Stimulated activated CD4-positive, alpha-beta T cell treated with anti-CD3 and anti-CD28 coated beads, Interleukin-4, amount 100 ng/mL, for 24 hours (primary cell): ENCODE measurements around the gene RPL3.
A peak's percentile ranks its signal among the peaks of the same experiment; 100 is the strongest.

ENCODE experiments used
- DNase-seq: peaks from one replicate; pipeline ENCODE4 v3.0.0-alpha.2; 2020

The RPL3 gene

DNA sequence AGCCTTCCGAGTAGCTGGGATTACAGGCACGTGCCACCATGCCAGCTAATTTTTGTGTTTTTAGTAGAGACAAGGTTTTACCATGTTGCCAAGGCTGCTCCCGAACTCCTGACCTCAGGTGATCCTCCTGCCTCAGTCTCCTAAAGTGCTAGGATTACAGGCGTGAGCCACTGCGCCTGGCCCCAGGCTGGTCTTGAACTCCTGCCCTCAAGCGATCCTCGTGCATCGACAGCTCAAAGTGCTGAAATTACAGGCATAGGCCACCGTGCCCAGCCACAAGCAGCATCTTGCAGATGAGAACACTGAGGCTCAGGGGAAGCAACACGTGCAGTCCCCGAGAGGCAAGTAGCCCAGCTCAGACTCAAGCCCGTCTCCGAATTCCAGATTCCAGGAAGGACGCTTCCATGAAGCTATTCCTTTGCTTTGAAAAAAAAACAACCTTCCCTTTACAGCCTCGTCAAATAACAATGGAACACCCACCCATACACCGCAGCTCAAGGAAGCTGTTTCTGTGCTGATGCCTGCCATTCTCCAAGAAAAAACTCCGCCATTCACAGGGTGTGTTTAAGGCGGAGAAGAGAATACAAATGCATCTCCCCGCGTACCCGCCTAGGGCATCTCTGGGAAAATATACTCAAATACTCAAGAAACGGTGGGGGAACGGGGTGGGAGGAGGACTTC is 40.1 kb downstream of the RPL3 start:
- DNase-seq, result no peak

DNA sequence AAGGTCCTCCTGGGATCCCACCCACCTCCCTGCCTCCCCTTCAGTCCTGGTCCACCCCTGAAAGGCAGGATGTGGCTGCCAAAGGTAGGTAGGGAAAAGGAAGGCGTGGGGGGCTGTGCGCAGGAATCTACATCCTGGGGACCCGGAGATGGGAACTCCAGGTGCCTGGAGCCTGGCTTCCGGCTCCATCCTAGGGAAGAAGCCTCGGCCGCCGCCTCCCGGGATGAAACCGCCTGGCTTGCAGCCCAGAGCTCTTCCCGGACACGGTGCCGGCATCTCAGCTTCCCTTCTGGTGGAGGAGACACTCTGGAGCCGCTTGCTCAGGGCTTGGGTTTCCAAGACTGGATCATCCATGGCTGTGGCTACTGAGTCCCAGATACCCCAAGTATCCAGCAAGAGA is 41.4 kb downstream of the RPL3 start:
- DNase-seq, result no peak

DNA sequence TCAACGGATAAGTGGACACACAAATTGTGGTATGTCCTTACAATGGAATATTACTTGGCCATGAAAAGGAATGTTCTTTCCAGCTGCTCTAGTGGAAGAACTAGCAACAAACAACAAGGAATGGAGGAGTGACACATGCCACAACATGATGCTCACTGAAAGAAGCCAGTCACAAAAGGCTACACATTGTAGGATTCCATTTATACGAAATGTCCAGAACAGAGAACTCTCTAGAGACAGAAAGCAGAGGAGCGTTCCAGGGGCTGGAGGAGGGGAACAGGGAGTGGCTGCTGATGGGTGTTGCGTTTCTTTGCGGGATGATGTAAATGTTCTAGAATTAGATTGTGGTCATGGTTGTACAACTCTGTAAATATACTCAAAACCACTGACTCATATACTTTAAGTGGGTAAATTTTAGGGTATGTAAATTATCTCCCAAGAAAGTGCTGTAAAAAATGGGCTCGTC is 42.2 kb downstream of the RPL3 start:
- no peak for DNase-seq

DNA sequence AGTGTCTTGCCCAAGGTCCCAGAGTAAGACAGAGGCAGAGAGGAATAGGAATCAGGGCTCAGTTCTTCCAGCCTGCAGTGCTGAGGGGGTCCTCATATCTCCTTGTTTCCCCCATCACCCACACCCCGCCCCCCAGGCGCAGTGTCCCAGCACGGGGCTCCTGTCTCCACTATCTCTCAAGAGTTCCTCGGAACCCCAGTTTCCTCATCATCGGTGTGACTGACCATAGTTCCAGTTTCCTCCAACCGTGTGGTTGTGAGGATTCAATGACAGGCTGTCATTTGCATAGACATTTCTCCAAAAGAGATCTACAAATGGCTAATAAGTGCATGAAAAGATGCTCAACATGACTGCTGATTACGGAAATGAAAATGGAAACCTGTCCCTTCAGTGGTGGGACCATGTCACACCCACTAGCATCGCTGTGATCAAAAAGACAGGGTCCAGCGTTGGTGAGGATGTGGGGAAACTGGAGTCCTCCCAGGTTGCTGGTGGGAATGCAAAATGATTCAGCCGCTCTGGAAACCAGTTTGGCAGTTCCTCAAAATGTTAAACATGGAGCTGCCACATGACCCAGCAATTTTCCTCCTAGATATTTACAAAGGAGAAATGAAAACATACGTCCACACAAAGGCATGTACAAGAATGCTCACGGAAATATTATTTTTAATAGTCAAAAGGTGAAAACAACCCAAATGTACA is 42.8 kb downstream of the RPL3 start:
- DNase-seq, result no peak

DNA sequence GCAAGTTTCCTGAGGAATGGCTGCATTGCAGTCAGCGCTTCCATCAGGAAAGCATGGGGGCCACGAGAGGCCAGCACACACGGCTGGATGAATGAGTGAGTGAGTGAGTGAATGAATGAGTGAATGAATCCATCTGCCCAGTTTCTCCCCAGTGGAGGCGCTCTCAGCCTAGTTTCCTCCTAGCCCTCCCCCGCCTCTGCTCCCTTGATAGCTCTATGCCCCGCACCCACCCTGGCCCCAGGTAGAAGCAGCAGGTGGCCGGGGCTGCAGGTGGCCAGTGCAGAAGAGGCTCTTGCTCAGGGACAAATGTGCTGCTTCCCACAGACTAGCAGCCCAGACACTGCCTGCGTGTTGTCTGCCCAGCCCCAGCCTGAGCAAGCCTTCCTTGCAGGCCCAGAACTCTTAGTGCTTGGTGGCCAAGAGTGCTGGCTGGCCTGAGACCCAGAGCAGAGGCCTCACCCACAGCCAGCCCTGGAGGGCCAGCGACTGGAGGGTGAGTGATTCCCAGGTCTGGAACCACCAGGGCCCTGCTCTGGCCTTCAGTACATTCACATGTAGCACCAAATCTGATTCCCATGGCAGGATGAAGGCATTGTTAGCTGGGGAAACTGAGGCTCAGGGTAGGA is 43.5 kb downstream of the RPL3 start:
- DNase-seq, result no peak

DNA sequence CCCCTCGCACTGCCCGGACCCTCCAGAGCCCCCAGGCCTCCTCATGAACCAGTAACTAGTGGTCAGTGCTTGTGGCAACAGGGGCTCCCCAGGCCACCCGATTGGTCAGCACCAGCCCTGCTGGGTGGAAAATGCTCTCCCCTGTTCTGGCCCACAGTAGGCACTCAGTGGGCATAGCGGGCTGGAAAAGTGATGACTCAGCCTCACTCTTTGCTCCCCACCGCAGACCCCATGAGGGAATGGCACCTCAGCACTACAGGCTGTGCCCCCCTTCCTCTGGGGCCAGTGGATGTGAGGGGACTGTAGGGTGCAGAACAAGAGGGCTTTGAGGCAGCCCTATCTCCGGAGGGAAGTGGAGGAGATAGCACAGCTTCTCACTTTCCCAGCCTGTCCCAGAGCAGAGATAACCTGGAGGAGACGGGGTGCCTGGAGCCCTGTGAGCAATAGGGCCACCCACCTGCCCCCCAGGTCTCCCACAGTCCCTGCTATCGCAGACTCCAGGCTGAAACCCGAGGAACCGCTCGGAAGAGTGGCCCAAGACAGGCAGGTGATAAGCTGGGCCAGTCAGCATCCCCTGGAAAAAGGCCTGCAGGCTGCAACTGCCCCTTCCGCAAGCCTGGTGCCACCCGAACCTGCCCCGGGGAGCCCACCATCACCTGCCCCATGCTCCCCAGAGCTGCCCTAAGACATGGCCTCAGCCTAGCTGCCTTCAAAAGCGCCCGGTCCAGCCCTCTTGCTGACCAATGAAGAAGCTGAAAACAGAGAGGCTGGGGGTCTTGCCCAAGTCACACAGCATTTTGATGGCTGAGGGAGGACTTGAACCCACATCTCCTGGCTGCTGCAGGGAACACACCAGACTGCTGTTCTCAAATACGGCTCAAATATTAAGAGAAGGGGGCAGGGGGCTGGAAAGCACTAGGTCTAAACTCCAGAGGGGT is 45.2 kb downstream of the RPL3 start:
- no peak for DNase-seq

DNA sequence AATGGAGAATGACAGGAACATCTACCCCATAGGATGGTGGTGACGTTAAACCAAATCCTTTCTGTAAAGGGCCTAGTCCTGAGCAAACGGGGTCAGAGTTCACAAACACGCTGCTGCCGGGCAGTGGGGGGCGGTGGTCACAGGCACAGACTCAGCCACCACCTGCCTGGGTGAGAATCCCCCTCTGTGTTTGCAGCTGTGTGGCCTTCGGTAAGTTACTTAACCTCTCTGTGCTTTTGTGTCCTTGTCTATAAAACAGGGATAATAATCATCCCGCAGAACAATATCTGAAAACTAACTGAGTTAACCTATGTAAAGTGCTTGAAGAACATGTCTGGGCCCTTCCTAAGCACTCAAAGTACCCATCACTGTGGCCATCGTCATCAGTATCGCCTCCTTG is 48.6 kb downstream of the RPL3 start:
- no peak for DNase-seq

DNA sequence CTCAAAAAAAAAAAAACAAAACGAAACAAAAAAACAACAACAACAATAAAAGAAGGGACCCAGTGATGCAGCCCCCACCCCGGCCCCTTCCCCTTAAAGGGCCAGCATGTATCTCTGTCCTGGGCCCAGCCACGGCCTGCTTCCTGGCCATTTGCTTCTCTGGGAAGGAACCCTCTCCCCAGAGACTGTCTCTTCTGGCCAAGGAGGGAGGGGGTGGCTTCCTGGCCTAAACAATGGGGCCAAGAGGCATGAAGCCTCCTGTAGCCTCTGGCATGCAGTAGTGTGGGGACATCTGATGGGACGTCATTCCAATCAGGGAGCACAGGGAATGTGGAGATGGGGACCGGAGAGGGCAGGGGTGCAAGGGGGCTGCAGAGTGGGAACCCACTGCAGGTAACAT is 49.1 kb downstream of the RPL3 start:
- DNase-seq, result no peak

DNA sequence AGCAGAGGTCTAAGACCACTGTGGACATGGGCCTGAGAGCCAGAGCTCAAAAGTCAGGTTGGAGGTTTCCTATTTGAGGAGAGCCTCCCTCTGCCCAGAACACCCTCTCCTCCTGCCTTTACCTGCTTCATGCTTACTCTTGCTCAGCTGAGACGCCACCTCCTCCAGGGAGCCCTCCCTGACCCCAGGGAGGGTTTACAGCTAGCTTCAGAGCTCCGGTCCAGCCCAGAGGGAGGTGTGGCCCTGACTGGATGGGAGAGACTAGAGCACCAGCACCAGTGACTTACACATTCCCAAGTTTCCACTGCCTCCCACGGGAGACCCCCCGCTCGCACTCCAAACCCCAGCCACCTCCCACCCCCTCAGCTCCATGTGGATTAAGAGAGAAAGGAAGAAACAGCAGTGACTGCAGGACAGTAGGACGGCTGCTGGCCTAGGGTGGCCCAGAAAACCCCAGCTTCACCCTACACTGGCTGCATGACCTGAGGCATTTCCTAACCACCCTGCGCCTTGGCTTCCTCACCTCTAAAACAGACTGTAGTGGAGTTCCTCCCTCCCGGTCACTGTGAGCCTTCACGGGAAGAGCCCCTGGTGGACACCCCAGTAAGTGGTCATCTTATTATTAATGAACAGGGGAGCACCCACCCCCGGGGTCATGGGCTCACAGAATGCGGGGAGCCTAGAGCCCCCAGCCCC is 50.2 kb downstream of the RPL3 start:
- DNase-seq, result no peak

DNA sequence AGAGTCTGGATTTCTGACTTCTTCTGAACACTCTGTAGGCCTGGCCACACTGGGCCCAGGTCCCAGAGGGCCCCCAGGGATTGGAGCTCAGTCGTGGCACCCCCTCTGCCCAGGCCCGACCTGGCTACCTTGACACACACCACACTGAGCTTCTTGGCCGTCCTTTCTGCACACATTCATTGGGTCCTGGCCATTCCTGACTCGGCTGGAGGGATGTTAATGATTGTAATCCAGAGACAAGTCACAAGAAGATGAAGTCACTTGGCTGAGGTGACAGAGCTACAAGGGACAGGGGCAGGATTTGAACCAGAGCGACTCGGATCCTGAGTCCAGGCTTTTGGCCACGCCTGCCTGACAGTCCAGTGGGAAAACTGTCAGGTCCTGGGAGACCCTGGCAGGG is 50.8 kb downstream of the RPL3 start:
- no peak for DNase-seq

DNA sequence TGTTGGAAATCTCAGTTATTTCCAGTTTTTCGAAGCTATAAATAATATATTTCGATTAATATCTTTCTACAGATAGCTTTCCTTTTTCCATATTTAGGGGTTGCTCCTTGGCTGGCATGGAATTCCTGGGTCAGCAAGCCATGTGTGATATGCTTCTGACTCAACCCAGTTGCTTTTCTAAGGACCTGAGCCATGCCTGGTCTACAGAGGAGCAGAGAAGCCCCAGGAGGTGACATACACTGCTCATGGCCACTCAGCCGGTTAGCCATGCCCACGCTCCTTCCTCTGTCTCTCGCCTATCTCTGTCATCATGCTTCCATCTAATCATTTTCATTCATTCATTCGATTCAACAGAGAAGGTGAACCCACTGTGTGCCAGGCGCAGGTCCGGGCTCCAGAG is 51.4 kb downstream of the RPL3 start:
- DNase-seq, result no peak

DNA sequence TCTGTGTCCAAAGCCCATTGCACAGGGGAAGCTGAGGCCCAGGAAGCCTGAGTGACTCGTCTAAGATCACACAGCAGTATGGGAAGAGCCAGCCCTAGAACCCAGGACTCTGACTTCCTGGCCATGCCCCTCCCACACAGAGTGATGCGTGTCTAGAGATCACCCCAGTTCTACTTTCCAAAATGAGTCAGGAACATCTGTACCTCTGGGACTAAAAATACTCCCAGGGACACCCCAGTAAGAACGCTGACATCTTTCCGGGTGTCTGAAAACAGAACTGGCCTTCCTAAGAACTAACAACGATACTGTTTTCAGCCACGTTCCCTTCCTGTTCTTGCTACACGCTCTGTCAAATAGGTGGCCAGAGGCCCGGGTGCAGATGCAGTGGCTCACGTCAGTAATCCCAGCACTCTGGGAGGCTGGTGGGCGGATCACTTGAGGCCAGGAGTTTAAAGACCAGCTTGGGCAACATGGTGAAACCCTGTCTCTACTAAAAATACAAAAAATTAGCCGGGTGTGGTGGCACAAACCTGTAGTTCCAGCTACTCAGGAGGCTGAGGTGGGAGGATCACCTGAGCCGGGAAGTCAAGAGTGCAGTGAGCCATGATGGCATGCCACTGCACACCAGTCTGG is 52.9 kb downstream of the RPL3 start:
- DNase-seq, result peak; percentile 27

DNA sequence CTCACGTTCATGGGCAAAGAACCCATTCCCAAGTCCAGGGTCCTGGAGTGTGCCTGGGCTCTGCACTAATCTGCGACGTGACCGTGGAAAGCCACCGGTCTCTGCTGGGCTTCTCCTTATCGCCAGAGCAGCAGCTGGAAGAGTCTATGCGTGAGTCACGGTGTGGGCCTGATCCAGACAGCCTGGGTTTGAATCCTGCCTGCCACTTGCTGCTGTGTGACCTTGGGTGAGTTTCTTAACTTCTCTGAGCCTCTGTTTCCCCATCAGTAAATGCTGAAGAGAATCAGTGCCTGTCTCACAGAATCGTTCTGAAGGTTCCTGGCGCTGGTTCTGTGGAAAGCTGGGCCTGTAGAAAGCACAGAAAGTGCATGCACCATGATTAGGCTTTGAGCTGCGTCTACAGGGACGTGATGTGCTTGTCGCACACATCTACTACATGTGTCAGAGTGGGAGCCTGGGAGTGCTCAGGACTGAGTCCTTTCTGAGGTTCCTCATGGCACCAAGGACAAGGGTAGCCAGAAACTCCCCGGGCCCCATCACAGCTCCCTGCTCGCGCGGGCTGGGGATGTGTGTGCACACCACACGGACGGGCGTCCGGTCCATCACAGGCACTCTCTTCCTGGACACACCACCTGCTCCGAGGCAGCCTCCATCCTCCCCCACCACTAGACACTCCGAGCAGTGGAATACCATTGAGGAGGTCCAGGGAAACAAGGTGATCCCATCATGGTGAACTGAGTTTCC is 54.1 kb downstream of the RPL3 start:
- DNase-seq, result no peak

DNA sequence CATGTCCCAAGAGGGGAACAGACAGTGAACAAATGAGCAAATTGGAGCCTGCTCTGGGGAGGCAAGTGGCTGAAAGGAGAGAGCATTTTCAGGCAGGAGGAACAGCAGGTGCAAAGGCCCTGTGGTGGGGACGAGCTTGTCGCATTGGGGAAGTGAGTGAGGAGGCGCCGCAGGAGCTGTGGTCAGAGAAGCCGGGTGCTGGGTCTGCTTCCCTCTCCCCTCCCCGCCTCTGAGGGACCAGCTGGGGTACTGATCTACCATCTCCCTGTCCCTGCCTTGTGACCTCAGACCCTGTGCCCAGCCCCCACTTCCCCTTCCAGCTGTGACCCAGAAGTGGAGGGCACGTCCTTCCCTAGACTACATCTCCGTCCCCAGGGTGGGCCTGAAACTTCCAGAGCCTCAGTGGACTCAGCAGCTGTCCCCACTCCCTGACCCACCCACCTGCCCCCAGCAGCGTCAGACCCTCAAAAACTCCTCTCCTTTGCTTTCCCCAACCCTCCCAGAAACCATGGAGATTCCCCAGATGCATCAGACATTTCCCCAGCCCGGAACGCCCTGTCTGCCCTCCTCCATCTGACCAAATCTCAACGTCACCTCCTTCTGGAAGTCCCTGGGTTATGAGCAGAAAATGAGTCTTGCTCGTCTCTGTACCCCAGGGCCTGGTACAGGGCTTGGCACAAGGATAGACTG is 54.9 kb downstream of the RPL3 start:
- DNase-seq, result no peak

DNA sequence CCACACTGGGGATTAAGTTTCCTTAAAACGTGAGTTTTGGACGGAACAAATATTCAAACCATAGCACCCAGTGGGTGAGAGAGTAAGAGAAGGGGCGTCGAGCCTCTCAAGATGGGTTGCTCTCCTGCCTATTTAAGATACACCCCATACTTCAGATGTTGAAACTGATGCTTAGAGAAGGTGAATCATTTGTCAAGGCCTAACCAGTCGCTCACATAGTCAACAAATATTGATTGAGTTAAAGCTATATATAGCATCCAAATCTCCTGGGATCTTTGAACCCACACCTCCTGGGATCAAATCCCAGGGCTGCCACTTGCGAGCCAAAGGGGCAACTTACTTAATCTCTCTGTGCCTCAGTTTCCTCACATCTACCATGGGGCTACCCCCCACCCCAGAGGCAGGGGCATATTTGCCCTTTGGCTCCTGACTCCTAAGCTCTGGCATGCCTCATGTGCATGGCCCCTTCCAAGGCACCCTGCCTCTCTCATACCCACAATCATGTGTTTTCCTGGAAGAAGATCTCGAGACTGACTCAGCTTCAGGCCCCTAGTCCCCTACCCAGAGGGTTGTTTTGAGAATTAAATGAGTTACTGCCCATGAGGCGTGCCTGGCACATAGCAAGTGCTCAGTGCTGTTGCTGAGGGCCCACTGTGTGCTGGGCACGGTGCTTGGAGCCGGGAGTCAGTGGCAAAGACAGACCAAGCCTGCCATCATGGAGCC is 55.6 kb downstream of the RPL3 start:
- DNase-seq, result no peak
